ENCODE data around the gene PWP2.
"Not testable (repeated sequence)": the region's sequence is repeated elsewhere in the genome, so short reads cannot be mapped to it uniquely, and the experiment has no call there.

PWP2 gene

GRCh38 chr21:44107026-44107501 lies at the start of gene PWP2:
Gene PWP2, plus strand, starts transcription at chr21:44107399. Its CDS starts 18 bp downstream, at chr21:44107417.
- DNase-seq, result not testable (repeated sequence)

- no peak for DNase-seq
These were observed 49.1 kb upstream of the PWP2 start for GRCh38 chr21:44057960-44058651.

- DNase-seq, result no peak
These were observed 48.6 kb upstream of the PWP2 start for GRCh38 chr21:44058652-44058964.

- DNase-seq, result no peak
These were observed 48.2 kb upstream of the PWP2 start for GRCh38 chr21:44058981-44059380.

- DNase-seq, result peak; percentile 89
These were observed 47.5 kb upstream of the PWP2 start for GRCh38 chr21:44059710-44060109.

GRCh38 chr21:44062380-44062779 lies 44.8 kb upstream of the PWP2 start:
- no peak for DNase-seq

GRCh38 chr21:44063151-44063912 lies 43.9 kb upstream of the PWP2 start:
- no peak for DNase-seq

GRCh38 chr21:44064852-44065403 lies 42.3 kb upstream of the PWP2 start:
- no peak for DNase-seq

- DNase-seq, result no peak
These were observed 41.8 kb upstream of the PWP2 start for GRCh38 chr21:44065428-44065827.

- DNase-seq, result no peak
These were observed 41.1 kb upstream of the PWP2 start for GRCh38 chr21:44066116-44066515.

GRCh38 chr21:44067011-44067839 lies 40.0 kb upstream of the PWP2 start:
- DNase-seq, result no peak

GRCh38 chr21:44070391-44070790 lies 36.8 kb upstream of the PWP2 start:
- DNase-seq, result no peak

GRCh38 chr21:44071359-44072104 lies 35.7 kb upstream of the PWP2 start:
- DNase-seq, result no peak

GRCh38 chr21:44072111-44072510 lies 35.1 kb upstream of the PWP2 start:
- no peak for DNase-seq

GRCh38 chr21:44074315-44074958 lies 32.8 kb upstream of the PWP2 start:
- no peak for DNase-seq

- DNase-seq, result no peak
These were observed 30.9 kb upstream of the PWP2 start for GRCh38 chr21:44076316-44076715.

- no peak for DNase-seq
These were observed 28.7 kb upstream of the PWP2 start for GRCh38 chr21:44078411-44078981.

- no peak for DNase-seq
These were observed 27.8 kb upstream of the PWP2 start for GRCh38 chr21:44079446-44079845.

GRCh38 chr21:44079846-44080245 lies 27.4 kb upstream of the PWP2 start:
- no peak for DNase-seq

- DNase-seq, result no peak
These were observed 24.4 kb upstream of the PWP2 start for GRCh38 chr21:44082648-44083440.

Data from NCI-H1092 treated with DMSO at 0.1 percent for 48 hours (cell line).